GM18873 (cell line): ENCODE data around the gene GGTA1.
"Not testable (repeated sequence)": the region's sequence is repeated elsewhere in the genome, so short reads cannot be mapped to it uniquely, and the experiment has no call there.

ENCODE experiments used
- ATAC-seq: cut with Tn5 transposase; IDR thresholded peaks from one replicate; pipeline ENCODE4 v1.9.1; 2021; ENCODE audit warnings: mild to moderate bottlenecking, moderate library complexity, moderate number of reproducible peaks; ENCODE audit not compliant: unreplicated experiment, low FRiP score

The GGTA1 gene

GRCh38 chr9:121463026-121463807 is 36.4 kb downstream of the GGTA1 start:
- ATAC-seq: no peak

- no peak for ATAC-seq
Observed at GRCh38 chr9:121459513-121459912, 40.1 kb downstream of the GGTA1 start.

- ATAC-seq: not testable (repeated sequence)
Observed at GRCh38 chr9:121458449-121458848, 41.2 kb downstream of the GGTA1 start.

- ATAC-seq: no peak
Observed at GRCh38 chr9:121455527-121456239, 44.0 kb downstream of the GGTA1 start.

GRCh38 chr9:121454972-121455371 is 44.7 kb downstream of the GGTA1 start:
- no peak for ATAC-seq

GRCh38 chr9:121453232-121453892 is 46.3 kb downstream of the GGTA1 start:
- ATAC-seq: no peak

- ATAC-seq: no peak
Observed at GRCh38 chr9:121452085-121452484, 47.6 kb downstream of the GGTA1 start.

GRCh38 chr9:121451586-121451985 is 48.1 kb downstream of the GGTA1 start:
- ATAC-seq: no peak

GRCh38 chr9:121450241-121450640 is 49.4 kb downstream of the GGTA1 start:
- no peak for ATAC-seq

- ATAC-seq: no peak
Observed at GRCh38 chr9:121449786-121450185, 49.9 kb downstream of the GGTA1 start.

- no peak for ATAC-seq
Observed at GRCh38 chr9:121447321-121447834, 52.3 kb downstream of the GGTA1 start.

GRCh38 chr9:121445986-121446385 is 53.7 kb downstream of the GGTA1 start:
- no peak for ATAC-seq

- no peak for ATAC-seq
Observed at GRCh38 chr9:121443981-121444380, 55.7 kb downstream of the GGTA1 start.

GRCh38 chr9:121441165-121441564 is 58.5 kb downstream of the GGTA1 start:
- no peak for ATAC-seq

- no peak for ATAC-seq
Observed at GRCh38 chr9:121439711-121440664, 59.7 kb downstream of the GGTA1 start.

GRCh38 chr9:121439016-121439415 is 60.6 kb downstream of the GGTA1 start:
- ATAC-seq: no peak

- no peak for ATAC-seq
Observed at GRCh38 chr9:121437891-121438290, 61.8 kb downstream of the GGTA1 start.

GRCh38 chr9:121437046-121437445 is 62.6 kb downstream of the GGTA1 start:
- not testable (repeated sequence) for ATAC-seq

GRCh38 chr9:121434969-121435368 is 64.7 kb downstream of the GGTA1 start:
- no peak for ATAC-seq

GRCh38 chr9:121427899-121428298 is 71.7 kb downstream of the GGTA1 start:
- ATAC-seq: no peak
